CD1c-positive myeloid dendritic cell (primary cell): ENCODE results near the gene KRTAP5-8.
"Not testable (repeated sequence)": the region's sequence is repeated elsewhere in the genome, so short reads cannot be mapped to it uniquely, and the experiment has no call there.

Experiments used
- DNase-seq: peaks from one replicate; pipeline ENCODE4 v3.0.0-alpha.2; 2016; ENCODE audit errors: extremely low spot score

The KRTAP5-8 gene

GRCh38 chr11:71543866-71544265 is 6.0 kb downstream of the KRTAP5-8 start:
- peak; percentile 73 for DNase-seq

GRCh38 chr11:71544525-71545214 is 6.8 kb downstream of the KRTAP5-8 start:
- DNase-seq, result no peak

- DNase-seq, result no peak
Measured at GRCh38 chr11:71545405-71545966, 7.7 kb downstream of the KRTAP5-8 start.

GRCh38 chr11:71548120-71548519 is 10.3 kb downstream of the KRTAP5-8 start, which contains the start of gene KRTAP5-9:
KRTAP5-9 (plus strand) TSS chr11:71548420; CDS start chr11:71548658, 238 bp downstream.
- no peak for DNase-seq

- no peak for DNase-seq
Measured at GRCh38 chr11:71548716-71549151, 10.9 kb downstream of the KRTAP5-8 start.

- DNase-seq, result peak; percentile 86
Measured at GRCh38 chr11:71551711-71552110, 13.9 kb downstream of the KRTAP5-8 start.

- no peak for DNase-seq
Measured at GRCh38 chr11:71554996-71555395, 17.2 kb downstream of the KRTAP5-8 start.

GRCh38 chr11:71555508-71555907 is 17.7 kb downstream of the KRTAP5-8 start:
- DNase-seq, result no peak

- no peak for DNase-seq
Measured at GRCh38 chr11:71556018-71556417, 18.2 kb downstream of the KRTAP5-8 start.

- no peak for DNase-seq
Measured at GRCh38 chr11:71557257-71557656, 19.4 kb downstream of the KRTAP5-8 start.

GRCh38 chr11:71558996-71559395 is 21.2 kb downstream of the KRTAP5-8 start:
- no peak for DNase-seq

- no peak for DNase-seq
Measured at GRCh38 chr11:71562120-71562519, 24.3 kb downstream of the KRTAP5-8 start.

- DNase-seq, result peak; percentile 73
Measured at GRCh38 chr11:71563406-71563805, 25.6 kb downstream of the KRTAP5-8 start.

GRCh38 chr11:71564430-71564829 is 26.6 kb downstream of the KRTAP5-8 start:
- DNase-seq, result no peak

- DNase-seq, result no peak
Measured at GRCh38 chr11:71565263-71565662, 27.4 kb downstream of the KRTAP5-8 start, which contains the start of gene KRTAP5-10. KRTAP5-10 (plus strand) TSS chr11:71565563; CDS start chr11:71565588, 25 bp downstream.

GRCh38 chr11:71566081-71566620 is 28.3 kb downstream of the KRTAP5-8 start:
- DNase-seq, result no peak

GRCh38 chr11:71566626-71567599 is 29.1 kb downstream of the KRTAP5-8 start:
- not testable (repeated sequence) for DNase-seq

GRCh38 chr11:71567633-71568032 is 29.8 kb downstream of the KRTAP5-8 start:
- DNase-seq, result not testable (repeated sequence)

GRCh38 chr11:71568704-71569349 is 31.0 kb downstream of the KRTAP5-8 start:
- no peak for DNase-seq

- DNase-seq, result not testable (repeated sequence)
Measured at GRCh38 chr11:71571101-71571850, 33.5 kb downstream of the KRTAP5-8 start.

GRCh38 chr11:71572811-71573210 is 35.0 kb downstream of the KRTAP5-8 start:
- DNase-seq, result no peak
